Measurements from ENCODE around the gene RCVRN.

- TF ChIP-seq KLF1 (tag; IDR thresholded peaks at IDR 0.05) (no peak), KAT2B (IDR thresholded peaks at IDR 0.05; ENCODE audit: low read depth, low read length) (no peak), U2AF1 (optimal IDR thresholded peaks at IDR 0.05; ENCODE audit: low read depth, low read length) (no peak), SIN3A (IDR thresholded peaks at IDR 0.05; ENCODE audit: borderline replicate concordance in 2 of 2, control insufficient read depth in 1 of 2, low read depth in 2 of 2, low read length in 2 of 2) (no peak), CHD2 (IDR thresholded peaks at IDR 0.05; ENCODE audit: low read depth, low read length) (no peak), CTCF (IDR thresholded peaks at IDR 0.05 in 2 of 3, conservative IDR thresholded peaks at IDR 0.05 in 1 of 3; ENCODE audit: insufficient read depth in 2 of 3, low read depth in 1 of 3, low read length in 3 of 3) (no peak), IRF1 (CRISPR knock-in tag; IDR thresholded peaks at IDR 0.05; ENCODE audit: borderline replicate concordance) (no peak)
Observed at GRCh38 chr17:9931144-9931741, 26.2 kb upstream of the RCVRN start.

Measured in K562 (cell line).